K562 (cell line): ENCODE measurements around the gene TIAM1. TPM values are rescaled to one million over a fixed set of nuclear protein-coding genes. Genes with fewer than 3 reads are reported as not detected.
A peak's percentile ranks its signal among the peaks of the same experiment; 100 is the strongest.

Experiments
- CBX5 ChIP-seq: IDR thresholded peaks from 2 replicates; pipeline ENCODE4 v1.6.1; 2014; ENCODE audit warnings: low read depth, borderline replicate concordance
- CREM ChIP-seq: IDR thresholded peaks from 2 replicates; pipeline ENCODE4 v1.6.1; 2014; ENCODE audit warnings: antibody characterized with exemption, low read depth
- DEAF1 ChIP-seq: fragments of 450-650 bp; formaldehyde crosslinking; IDR thresholded peaks from 2 replicates; pipeline ENCODE4 v1.4.0; 2020; ENCODE audit warnings: mild to moderate bottlenecking, moderate library complexity
- E2F3 ChIP-seq: fragments of 250-450 bp; sonication (Bioruptor Pico); IDR thresholded peaks from 2 replicates; pipeline ENCODE4 v1.4.0; 2020; ENCODE audit warnings: mild to moderate bottlenecking
- IRF1 ChIP-seq: sonication (generic); formaldehyde crosslinking; IDR thresholded peaks from 2 replicates; pipeline ENCODE4 v1.8.0; 2022; ENCODE audit warnings: missing genetic modification reagents, mild to moderate bottlenecking, borderline replicate concordance
- MAFG ChIP-seq: fragments of 450-650 bp; conservative IDR thresholded peaks from 2 replicates; pipeline ENCODE4 v1.6.1; 2016; ENCODE audit warnings: missing genetic modification characterization, missing compliant biosample characterization
- RAD21 ChIP-seq, 2 experiments: fragments of 250-450 bp in 1 of 2; fragments of 450-650 bp in 1 of 2; sonication (Bioruptor Pico) in 1 of 2; formaldehyde crosslinking in 1 of 2; IDR thresholded peaks in 1 of 2; conservative IDR thresholded peaks in 1 of 2; 2 replicates each; pipeline versions ENCODE4 v1.4.0 to v1.8.0; 2020 to 2022; ENCODE audit warnings: mild to moderate bottlenecking in 2 of 2, moderate library complexity in 1 of 2
- RCOR1 ChIP-seq, 2 experiments: IDR thresholded peaks; 2 replicates each; pipeline ENCODE4 v1.6.1; 2012; ENCODE audit warnings: low read depth in 2 of 2, low read length in 2 of 2, borderline replicate concordance in 1 of 2, improper control_type of control experiment in 1 of 2
- REST ChIP-seq, 2 experiments: fragments of 450-650 bp; formaldehyde crosslinking in 1 of 2; IDR thresholded peaks; 2 replicates each; pipeline versions ENCODE4 v1.4.0 to v1.6.1; 2014 to 2020; ENCODE audit warnings: mild to moderate bottlenecking in 2 of 2, borderline replicate concordance in 1 of 2, low read depth in 1 of 2
- SMC3 ChIP-seq: conservative IDR thresholded peaks from 2 replicates; pipeline ENCODE4 v1.6.1; 2011; ENCODE audit warnings: low read depth, low read length, improper control_type of control experiment; ENCODE audit not compliant: insufficient read depth
- STAG1 ChIP-seq: sonication (generic); formaldehyde crosslinking; IDR thresholded peaks from 2 replicates; pipeline ENCODE4 v1.5.0; 2020; ENCODE audit warnings: missing genetic modification reagents, borderline replicate concordance
- polyA plus RNA-seq, 8 experiments: library from polyadenylated mRNA; depleted of rRNA in 4 of 8; stranded (reverse) in 5 of 8; unstranded in 3 of 8; fragments of >200 nt; fragmentation: Nextera tagmentation in 2 of 8; fragmentation: Illumina TruSeq in 1 of 8; extraction: Ambion mirVana in 2 of 8; extraction: Trizol in 1 of 8; gene quantifications; 2 replicates each; pipeline versions ENCODE4 v1.2.1 to v1.2.3, GENCODE V29; 2011 to 2014; ENCODE audit warnings: inconsistent platforms in 1 of 8, missing spikeins in 1 of 8
- total RNA-seq, 7 experiments: library from RNA; depleted of rRNA in 6 of 7; stranded (reverse); fragments of >200 nt in 6 of 7; fragmentation: Illumina TruSeq in 2 of 7; extraction: Trizol in 2 of 7; gene quantifications; 2 replicates each; pipeline versions ENCODE4 v1.2.1 to v1.2.3, GENCODE V29; 2011 to 2021; ENCODE audit warnings: low replicate concordance in 1 of 7

TIAM1 gene
- total and polyA plus RNA-seq, 9 of the 15 experiments (the other 6 are each of a cell fraction or from before 2014, with no cell fraction given), result 0.11 TPM; not detected in 8

GRCh38 chr21:31098576-31099005, 245.5 kb downstream of the TIAM1 start (continued):
- no peak for TF ChIP-seq MAFG (tag)
- TF ChIP-seq E2F3 (CRISPR knock-in tag), result no peak
- peak; percentile 58 to 82 for TF ChIP-seq RAD21 (CRISPR knock-in tag; conservative IDR thresholded peaks at IDR 0.05 in 1 of 2, IDR thresholded peaks at IDR 0.05 in 1 of 2)
- TF ChIP-seq STAG1 (CRISPR knock-in tag), result peak; percentile 64; the same call in 1 of the 2 replicates
- 0 out of 4 replicates have a peak, but pooled peaks of 1 of the 2 experiments have one; percentile 32 for TF ChIP-seq RCOR1 (IDR thresholded peaks at IDR 0.05; ENCODE audit: borderline replicate concordance in 1 of 2, low read depth in 2 of 2, low read length in 2 of 2)
- no peak for TF ChIP-seq IRF1
- TF ChIP-seq DEAF1 (CRISPR knock-in tag), result 0 out of 2 replicates have a peak, but pooled peaks have one; percentile 10
- peak; percentile 69 for TF ChIP-seq SMC3
- 0 out of 2 replicates have a peak, but pooled peaks have one; percentile 28 for TF ChIP-seq CBX5
- TF ChIP-seq REST (IDR thresholded peaks at IDR 0.05; ENCODE audit: borderline replicate concordance), result peak; percentile 59
- TF ChIP-seq REST (CRISPR knock-in tag; IDR thresholded peaks at IDR 0.05; ENCODE audit: low read depth), result no peak
- TF ChIP-seq CREM, result 0 out of 2 replicates have a peak, but pooled peaks have one; percentile 16
- TF ChIP-seq, all 486 proteins: peak for 13
